Sigmoid colon (tissue), 3 donors: ENCODE measurements around the gene PODNL1.

Experiments used
- CTCF ChIP-seq, 4 experiments: fragments of 450-650 bp in 3 of 4; fragments of 200-600 bp in 1 of 4; IDR thresholded peaks; one replicate each; pipeline ENCODE4 v1.5.1; 2016 to 2019; ENCODE audit warnings: antibody characterized with exemption in 4 of 4, mild to moderate bottlenecking in 3 of 4, moderate library complexity in 2 of 4
- POLR2A ChIP-seq, 2 donors: fragments of 450-650 bp; IDR thresholded peaks; one replicate each; pipeline ENCODE4 v1.6.1; 2016; ENCODE audit warnings: antibody characterized with exemption in 2 of 2, mild to moderate bottlenecking in 2 of 2, moderate library complexity in 2 of 2

GRCh38 chr19:13931391-13932148, 6.6 kb downstream of the PODNL1 start:
- TF ChIP-seq POLR2A (IDR thresholded peaks at IDR 0.05) (no peak), CTCF (IDR thresholded peaks at IDR 0.05) (no peak)
